GM19239 (cell line): ENCODE results near the gene NRTN.
"Not testable (repeated sequence)": the region's sequence is repeated elsewhere in the genome, so short reads cannot be mapped to it uniquely, and the experiment has no call there.

Experiments
- DNase-seq: peaks from one replicate; pipeline ENCODE4 v3.0.0; 2011; ENCODE audit warnings: low spot score; ENCODE audit not compliant: insufficient read length
- FAIRE-seq: peaks from 2 replicates; lab custom pipeline; 2011; peaks lifted over from hg19 to GRCh38; lab: Jason Lieb, UNC

Gene NRTN

GRCh38 chr19:5832061-5832460 is 27.2 kb downstream of the NRTN start:
- no peak for FAIRE-seq
- DNase-seq, result no peak

DNA sequence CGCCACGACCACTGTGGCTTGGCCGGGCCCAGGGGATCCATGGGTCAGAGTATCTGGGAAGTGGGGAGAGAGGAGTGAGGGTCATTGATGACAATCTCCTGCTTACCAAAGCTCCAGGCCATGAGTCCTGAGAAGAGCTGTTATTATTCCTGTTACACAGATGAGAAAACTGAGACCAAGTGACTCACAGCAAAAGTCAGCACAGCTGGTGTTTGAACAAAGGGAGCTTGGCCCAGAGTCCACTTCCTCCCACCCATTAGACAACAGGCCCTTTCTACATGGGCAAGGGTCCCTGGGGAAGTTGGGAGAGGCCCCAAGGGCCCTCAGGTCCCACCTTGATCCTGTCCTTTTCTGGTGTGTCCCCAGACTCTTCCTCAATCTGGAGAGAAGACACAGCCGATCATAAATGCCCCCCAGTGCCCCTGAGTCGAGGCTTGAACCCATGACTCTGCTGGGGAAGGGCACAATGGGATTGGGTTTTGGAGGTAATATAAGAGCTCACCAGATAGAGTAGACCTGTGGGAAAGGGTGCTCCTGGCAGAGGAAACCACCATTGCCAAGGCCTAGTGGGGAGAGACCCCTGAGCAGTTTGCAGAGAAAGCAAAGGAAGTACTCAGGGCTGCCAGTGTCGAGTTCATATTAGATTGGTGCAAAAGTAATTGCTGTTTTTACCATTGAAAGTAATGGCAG is 27.8 kb downstream of the NRTN start:
- no peak for DNase-seq
- FAIRE-seq, result no peak

- DNase-seq, result no peak
- no peak for FAIRE-seq
Observed at GRCh38 chr19:5837761-5838352, 33.0 kb downstream of the NRTN start.

DNA sequence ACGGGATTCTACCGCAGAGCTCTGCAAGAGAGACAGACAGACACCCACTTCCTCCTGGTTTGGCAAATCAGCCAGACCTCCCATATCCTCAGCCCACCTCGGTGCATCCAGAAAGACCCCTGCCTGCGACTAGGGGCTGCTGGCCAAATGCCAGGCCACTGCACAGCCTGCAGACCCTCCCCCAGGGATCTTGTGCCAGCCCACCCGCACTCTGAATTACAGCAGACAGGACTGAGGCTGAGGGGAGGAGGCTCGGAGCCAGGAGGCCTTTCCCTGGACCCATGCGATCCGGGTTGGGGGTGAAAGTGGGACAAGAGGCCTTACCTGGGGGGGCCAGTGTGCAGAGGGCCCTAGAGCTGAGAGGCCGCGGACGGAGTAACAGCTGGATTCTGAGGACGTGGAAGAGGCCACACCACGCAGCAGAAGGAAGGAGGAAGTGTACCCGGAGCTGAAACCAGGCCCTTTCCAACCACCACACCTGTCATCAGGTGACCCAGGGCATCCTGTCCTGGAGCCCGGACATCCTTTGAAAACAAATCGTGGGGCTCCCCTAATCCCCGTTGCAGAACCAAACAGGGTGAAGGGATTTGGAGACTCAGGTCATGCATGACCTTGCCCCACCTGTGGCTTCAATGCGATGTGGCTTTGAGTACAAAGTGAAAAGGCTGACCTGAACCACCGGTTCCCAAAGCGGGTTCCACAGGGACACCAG is 33.6 kb downstream of the NRTN start:
- no peak for FAIRE-seq

DNA sequence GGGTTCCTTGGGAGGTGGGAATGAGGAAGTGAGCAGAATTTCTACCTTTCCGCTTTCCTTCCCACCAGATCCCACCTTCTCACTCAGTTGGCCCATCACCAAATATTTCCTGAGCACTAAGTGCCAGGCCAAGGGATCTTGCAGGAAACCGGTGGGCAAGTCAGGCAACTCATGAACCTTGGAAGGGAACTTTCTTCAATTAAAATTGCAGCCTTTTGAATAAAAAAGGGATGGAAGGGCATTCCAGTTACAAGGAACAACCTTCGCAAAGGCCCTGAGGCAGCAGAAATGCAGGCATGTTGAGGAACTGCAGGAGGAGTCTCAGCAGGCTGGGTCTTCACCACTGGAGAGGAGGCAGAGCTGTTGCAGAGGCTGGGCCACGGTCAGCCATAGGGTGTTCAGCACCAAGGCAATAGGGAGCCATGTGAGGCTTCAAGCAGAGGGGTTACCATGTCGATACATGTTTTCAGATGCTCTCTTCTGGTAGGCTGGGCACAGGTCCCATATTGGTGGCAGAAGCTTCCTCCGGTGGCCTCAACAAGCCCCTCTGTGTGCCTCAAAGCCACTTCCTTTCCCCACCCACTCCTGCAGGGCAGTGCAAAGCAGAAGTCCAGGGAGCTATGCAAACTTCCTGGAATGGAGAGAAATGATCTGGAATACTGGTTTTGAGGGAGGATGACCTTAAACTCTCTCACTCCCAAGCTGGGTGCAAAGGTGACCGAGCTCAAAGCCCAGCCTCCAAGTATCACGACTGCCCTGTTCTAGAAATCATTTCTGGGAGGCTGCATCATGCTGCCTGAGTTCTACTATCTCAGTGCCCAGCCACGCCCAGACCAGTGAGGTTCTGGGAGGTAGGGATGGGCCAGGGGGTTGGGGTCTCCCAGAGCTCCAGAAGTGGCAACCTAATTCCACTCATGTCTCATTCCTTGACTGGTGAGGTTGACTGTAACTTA is 34.5 kb downstream of the NRTN start, which contains the start of gene FUT6:
TSS of gene FUT6 (minus strand) at position 638 of the 953 bp plus-strand sequence. CDS start 7,135 bp downstream, outside the sequence.
- FAIRE-seq (no peak), DNase-seq (no peak)

More for the DNA sequence above, 33.6 kb downstream of the NRTN start:
- no peak for DNase-seq

GRCh38 chr19:5841735-5842111 is 36.9 kb downstream of the NRTN start:
- not testable (repeated sequence) for DNase-seq, FAIRE-seq

DNA sequence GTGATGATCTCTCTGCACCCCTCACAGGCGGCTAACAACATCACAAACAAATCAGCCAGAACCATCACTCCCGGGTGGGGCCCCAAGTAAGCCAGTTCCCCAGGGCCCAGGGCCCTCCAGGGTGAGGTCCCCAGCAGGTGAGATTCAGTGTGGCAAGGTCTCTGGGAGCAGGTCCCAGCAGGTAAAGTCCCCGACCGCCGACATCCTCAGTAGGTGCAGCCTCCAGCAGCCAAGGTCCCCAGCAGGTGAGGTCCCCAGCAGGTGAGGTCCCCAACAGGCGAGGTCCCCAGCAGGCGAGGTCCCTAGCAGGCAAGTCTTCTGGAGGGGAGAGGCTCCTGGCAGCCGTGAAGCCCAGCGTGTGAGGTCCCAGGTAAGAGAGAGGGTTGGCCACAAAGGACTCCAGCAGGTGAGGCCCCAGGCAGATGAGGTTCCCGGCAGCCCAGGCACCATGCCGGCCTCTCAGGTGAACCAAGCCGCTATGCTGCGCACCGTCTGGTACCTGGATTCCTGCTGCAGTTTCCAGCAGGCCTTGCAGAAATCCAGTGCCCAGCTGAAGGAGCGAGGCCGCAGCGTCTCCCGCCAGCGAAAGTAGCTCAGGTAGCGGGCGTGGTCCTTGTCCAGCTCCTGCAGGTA is 38.5 kb downstream of the NRTN start:
- DNase-seq, result no peak
- no peak for FAIRE-seq

- DNase-seq, result no peak
- FAIRE-seq, result no peak
Observed at GRCh38 chr19:5844456-5845433, 39.9 kb downstream of the NRTN start.

DNA sequence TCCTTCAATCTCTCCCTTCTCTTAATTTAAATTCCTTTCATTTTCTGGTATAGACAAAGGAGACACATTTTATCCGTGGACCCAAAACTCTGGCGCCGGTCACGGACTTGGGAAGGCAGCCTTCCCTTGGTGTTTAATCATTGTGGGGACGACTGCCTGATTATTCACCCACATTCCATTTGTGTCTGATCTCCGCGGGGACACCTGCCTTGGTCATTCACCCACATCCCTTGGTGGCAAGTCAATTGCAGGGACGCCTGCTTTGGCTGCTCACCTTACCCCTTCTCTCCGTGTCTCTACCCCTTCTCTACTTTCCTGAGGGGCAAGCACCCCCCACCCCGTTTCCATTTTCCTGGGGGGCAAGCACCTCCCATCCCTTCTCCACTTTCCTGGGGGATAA is 43.0 kb downstream of the NRTN start:
- DNase-seq, FAIRE-seq: not testable (repeated sequence)

DNA sequence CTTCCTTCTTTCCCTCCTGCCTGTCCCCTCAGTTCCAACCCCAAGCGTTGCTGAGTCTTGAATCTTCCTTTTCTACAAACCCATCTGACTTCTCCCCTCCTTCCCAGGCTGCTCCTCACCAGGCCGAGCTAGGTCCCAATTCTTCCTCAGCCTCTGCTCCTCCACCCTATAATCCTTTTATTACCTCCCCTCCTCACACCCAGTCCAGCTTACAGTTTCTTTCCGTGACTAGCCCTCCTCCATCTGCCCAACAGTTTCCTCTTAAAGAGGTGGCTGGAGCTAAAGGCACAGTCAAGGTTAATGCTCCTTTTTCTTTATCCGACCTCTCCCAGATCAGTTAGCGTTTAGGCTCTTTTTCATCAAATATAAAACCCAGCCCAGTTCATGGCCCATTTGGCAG is 43.8 kb downstream of the NRTN start:
- FAIRE-seq, DNase-seq: not testable (repeated sequence)

- DNase-seq, result no peak
- FAIRE-seq, result no peak
Observed at GRCh38 chr19:5850189-5850588, 45.3 kb downstream of the NRTN start.

GRCh38 chr19:5850743-5851293 is 46.0 kb downstream of the NRTN start:
- FAIRE-seq (no peak), DNase-seq (no peak)

GRCh38 chr19:5851302-5851701 is 46.4 kb downstream of the NRTN start, which contains the start of gene FUT3:
FUT3 (minus strand) TSS chr19:5851449.
- no peak for DNase-seq

DNA sequence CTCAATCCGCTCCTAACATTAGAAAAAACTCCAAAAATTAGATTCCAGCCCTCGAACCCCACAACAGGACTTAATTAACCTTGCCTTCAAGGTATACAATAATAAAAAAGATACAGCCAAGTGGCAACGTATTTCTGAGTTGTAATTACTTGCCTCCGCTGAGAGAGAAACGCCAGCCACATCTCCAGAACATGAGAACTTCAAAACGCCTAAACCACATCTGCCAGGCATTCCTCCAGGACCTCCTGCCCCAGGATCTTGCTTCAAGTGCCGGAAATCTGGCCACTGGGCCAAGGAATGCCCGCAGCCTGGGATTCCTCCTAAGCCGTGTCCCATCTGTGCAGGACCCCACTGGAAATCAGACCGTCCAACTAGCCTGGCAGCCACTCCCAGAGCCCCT is 49.3 kb downstream of the NRTN start:
- DNase-seq, FAIRE-seq: not testable (repeated sequence)

More at GRCh38 chr19:5851302-5851701, 46.4 kb downstream of the NRTN start, which contains the start of gene FUT3:
- FAIRE-seq, result no peak

DNA sequence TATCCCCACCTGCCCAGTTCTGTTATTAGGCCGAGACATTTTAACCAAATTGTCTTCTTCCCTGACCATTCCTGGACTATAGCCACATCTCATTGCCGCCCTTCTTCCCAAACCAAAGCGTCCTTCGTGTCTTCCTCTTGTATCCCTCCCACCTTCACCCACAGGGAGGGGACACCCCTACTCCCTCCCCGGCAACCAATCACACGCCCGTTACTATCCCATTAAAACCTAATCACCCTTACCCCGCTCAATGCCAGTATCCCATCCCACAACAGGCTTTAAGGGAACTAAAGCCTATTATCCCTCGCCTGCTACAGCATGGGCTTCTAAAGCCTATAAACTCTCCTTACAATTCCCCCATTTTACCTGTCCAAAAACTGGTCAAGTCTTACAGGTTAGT is 50.3 kb downstream of the NRTN start:
- DNase-seq, FAIRE-seq: not testable (repeated sequence)

GRCh38 chr19:5857203-5858081 is 52.6 kb downstream of the NRTN start:
- DNase-seq, result no peak
- FAIRE-seq, result no peak

DNA sequence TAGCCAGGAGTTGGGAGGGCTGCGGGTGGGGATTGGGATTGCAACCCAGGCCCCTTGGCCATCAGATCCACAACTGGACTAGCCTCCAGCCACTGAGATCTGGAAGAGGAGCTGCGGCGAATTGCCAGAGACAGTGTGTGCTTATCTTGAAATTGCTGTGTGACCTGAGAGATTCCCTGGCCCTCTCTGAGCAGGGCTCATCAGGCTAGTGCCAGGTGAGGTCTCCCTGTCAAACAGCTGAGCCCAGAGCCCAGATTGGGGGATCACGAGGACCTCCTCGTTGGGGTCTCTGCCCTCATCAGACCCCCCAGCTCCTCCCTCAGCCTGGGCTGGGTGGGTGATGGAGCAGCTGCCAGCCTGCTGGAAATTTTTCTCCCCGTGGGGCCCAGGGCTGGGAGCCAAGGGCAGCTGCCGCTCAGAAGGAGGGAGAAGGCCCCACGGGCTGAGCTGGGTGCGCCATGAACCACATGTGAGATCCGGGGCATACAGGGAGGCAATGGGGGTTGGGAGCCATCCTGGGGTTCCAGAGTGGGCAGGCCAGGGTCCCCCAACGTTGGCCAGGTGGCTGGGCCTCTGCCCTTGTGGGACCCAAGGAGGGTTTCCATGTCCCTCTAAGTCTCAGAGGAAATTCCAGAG is 58.3 kb downstream of the NRTN start:
- no peak for FAIRE-seq

More for the DNA sequence above, 58.3 kb downstream of the NRTN start:
- no peak for DNase-seq
